HG02588 (cell line): Measurements from ENCODE around the gene SOCS4.
"Not testable (repeated sequence)": the region's sequence is repeated elsewhere in the genome, so short reads cannot be mapped to it uniquely, and the experiment has no call there.

ENCODE experiments used
- ATAC-seq: cut with Tn5 transposase; IDR thresholded peaks from one replicate; pipeline ENCODE4 v1.9.1; 2021; ENCODE audit warnings: mild to moderate bottlenecking, moderate library complexity; ENCODE audit not compliant: unreplicated experiment

Gene SOCS4

DNA sequence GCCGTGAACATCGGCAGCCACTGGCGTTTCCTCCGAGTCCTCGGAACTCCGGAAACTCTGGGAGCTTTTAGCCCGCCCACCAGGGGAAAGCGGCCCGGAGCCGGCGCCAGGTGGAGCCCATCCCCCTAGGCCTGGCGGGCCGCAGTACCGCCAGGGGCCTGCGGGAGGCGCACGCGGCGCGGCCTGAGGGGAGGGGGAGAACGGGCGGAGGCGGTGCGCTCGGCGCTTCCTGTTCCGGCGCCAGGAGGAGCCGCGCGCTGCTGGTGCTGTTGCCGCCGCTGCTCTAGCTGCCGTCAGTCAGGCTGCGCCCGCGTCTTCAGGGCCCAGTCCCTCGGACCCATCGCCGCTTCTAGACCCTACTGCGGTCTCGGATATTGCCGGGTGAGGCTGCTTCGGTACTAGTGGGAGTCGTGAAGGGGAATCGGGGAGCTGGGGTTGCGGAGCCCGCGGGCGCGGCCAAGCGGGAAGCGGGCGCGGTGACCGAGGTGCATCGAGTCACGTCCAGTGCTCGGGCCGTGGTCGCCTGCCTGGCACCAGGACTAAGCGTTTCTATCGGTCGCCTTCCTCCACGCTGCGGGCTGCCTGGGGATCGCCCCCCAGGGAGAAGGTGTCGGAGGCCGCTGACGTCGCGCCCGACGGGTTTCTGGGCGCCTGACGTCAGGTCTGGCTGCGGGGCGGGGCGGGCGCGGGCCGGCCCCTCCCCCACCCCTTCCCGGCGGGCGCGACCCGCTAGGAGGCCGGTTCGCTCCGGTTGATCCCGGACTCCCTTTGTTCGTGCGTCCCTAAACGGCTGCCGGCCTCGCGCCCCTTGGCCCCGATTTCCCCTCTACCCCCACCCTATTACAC is 24.6 kb downstream of the SOCS4 start, which contains the start of gene MAPK1IP1L:
Gene MAPK1IP1L, plus strand, starts transcription at position 225 of the 846 bp plus-strand sequence. CDS start 10,037 bp downstream, outside the sequence.
- ATAC-seq = peak; percentile 84

DNA sequence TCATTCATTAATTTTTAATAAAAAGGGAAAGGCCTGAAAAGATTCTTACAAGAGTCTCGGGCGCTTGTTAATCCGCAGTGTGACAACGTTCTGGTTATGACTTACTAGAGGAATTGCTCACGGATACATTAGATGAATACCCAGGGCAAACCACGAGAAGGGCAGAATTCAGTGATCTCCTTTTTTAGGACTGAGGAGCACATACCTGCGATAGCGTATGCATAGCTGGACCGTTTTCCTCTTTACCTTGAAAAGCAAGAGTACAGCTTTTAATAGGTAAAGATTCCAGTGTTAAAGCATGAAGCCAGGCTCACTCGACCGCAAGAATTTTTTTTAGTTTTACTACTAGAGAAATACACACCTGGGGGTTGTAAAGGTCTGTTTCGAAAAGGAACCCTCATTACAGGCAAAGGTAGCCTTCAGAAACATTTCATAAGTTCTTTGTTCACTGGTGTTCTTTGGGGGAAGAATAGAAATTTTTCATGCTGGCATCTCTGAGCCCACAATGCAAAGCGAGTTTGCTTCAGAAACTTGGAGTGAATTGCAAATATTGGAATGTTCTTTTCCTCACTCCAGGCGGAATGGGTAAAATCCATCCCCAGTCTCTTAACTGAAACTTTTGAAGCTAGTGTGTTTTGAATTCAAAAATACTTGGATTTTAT is 25.4 kb downstream of the SOCS4 start:
- ATAC-seq = peak; percentile 16

DNA sequence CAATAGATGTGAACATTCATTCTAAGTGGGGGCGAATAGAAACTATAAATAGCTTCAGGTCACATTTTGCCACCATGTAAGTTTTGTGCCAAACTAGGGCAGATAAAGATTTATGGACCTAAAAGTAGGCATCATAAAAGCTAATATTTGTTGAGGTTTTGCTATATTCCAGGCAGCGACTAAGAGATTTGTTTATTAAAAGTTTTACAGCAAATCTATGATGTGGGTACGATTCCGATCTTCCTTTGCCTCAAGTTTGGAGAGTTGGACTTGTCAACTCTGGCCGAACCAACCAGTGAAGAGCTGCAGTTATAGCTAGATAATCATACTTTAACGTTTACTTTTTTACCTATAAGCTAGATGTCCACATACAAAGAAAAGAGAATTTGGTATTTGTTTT is 26.0 kb downstream of the SOCS4 start:
- no peak for ATAC-seq

DNA sequence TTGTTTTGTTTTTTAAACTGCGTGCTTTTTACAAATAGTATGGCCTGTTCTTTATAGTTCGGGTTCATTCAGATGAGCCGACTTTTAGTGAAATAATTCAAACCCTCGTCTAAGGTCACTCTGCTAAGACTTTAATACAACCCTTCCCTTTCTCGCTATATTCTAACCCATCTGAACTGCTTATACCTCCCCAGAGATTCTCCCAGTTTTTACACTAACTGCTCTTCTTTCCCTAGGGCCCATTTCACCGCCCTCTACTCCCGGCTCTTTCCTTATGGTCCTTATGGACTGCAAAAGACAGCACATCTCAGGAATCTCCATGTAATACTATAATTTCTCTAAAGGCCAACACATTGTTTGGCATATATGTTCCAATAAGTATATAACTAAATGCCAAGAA is 26.5 kb downstream of the SOCS4 start:
- ATAC-seq = no peak

DNA sequence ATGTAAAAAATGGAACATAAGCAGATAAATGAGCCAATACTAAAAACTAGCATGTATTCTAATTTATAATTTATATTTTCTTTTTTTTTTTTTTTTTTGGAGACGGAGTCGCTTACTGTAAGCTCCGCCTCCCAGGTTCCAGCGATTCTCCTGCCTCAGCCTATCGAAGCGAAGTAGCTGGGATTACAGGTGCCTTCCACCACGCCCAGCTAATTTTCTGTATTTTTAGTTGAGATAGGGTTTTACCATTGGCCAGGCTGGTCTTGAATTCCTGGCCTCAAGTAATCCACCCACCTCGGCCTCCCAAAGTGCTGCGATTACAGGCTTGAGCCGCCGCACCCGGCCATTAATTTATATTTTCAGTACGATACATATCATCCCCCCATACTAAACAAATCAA is 27.1 kb downstream of the SOCS4 start:
- ATAC-seq = no peak

DNA sequence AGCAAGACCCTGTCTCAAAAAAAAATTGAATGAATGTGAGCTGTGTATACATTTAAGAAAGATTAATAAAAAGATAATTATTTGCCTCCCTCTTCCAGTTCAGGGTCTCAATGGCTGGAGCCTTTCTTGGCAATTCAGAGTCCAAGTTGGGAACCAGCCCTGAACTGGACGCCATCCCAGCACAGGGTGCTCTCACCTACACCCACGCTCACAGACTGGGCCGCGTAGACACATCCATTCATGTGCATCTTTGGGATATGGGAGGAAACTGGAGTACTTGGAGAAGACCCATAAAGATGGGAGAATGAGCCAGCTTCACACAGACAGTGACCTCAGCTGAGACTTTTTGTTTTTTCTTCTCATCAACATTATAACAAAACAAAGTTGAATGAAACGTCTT is 30.9 kb downstream of the SOCS4 start:
- ATAC-seq = no peak

DNA sequence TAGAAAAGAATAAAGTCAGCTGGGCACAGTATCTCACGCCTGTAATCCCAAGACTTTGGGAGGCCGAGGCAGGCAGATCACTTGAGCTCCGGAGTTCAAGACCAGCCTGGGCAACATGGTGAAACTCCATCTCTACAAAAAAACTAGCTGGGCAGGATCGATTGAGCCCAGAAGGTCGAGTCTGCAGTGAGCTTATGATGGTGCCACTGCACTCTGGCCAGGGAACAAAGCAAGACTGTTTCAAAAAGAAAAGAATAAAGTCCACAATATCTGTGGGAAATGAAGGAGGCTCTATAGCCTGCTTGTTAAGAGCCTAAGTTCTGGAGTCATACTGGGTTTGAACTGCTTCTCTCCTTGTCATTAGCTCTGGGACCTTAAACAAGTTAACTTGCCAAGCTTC is 32.3 kb downstream of the SOCS4 start:
- no peak for ATAC-seq

DNA sequence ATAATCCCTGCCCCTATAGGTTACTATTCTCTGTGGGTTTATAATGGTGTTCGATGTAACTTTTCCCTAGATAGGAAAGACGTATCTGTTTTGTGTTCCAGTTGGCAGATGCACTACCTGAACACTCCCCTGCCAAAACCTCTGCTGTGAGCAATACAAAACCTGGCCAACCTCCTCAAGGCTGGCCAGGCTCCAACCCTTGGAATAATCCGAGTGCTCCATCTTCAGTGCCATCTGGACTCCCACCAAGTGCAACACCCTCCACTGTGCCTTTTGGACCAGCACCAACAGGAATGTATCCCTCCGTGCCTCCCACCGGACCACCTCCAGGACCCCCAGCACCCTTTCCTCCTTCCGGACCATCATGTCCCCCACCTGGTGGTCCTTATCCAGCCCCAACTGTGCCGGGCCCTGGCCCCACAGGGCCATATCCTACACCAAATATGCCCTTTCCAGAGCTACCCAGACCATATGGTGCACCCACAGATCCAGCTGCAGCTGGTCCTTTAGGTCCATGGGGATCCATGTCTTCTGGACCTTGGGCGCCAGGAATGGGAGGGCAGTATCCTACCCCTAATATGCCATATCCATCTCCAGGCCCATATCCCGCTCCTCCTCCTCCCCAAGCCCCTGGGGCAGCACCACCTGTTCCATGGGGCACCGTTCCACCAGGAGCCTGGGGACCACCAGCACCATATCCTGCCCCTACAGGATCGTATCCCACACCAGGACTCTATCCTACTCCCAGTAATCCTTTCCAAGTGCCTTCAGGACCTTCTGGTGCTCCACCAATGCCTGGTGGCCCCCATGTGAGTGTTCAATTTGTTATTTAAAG is 35.7 kb downstream of the SOCS4 start:
- ATAC-seq = no peak

DNA sequence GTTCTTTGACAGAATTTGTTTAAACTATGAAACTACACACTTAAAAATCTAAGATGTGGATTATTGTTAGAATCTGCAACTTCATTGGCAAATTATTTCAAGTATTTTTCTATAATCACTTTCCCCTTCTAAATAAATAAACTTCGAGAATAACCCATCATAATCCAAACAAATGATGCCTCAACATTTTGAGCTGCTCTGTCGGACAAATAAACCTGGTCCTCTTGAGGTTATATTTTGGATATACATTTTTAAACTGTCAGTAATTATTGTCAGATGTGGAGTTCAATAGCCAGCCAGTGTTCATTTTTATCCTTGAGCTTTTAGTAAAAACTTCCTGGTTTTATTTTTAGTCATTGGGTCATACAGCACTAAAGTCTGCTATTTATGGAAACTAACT is 37.9 kb downstream of the SOCS4 start:
- not testable (repeated sequence) for ATAC-seq

DNA sequence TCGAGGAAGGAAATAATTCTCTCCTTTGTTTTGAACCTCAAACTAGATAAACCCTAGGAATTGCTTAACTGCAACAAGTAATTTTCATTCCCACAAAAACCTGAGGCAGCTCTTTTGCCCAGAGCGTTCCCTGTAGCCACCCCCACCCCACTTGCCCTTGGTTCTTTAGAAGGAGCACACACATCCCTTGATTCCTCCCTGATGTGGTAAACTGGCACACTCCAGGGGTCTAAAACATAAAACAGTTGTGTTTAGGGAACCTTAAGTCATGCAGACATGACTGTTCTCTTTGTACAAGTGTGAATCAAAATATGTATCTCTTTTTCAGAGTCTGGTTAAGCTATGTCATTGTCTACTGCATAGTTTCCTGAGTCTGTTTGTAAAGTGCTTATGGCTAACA is 38.4 kb downstream of the SOCS4 start:
- no peak for ATAC-seq

DNA sequence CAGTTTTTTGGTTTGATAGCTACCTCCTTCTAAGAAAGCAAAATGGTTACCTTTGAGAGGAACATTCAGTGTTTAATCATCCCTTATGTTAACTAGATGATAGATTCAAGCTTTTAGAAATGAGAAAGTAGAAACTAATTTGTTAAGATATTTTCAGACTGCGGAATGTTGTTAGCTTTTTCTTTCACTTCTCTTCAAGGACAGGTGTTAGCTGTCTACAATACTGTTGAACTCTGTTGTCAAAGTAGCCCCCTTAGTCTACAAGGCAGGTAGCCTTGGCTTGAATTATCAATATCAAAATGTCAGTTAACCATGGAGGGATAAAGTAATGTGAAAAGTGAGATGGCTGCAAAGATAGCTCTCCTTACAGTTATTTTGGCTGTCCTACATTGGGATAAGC is 39.2 kb downstream of the SOCS4 start:
- ATAC-seq = no peak

DNA sequence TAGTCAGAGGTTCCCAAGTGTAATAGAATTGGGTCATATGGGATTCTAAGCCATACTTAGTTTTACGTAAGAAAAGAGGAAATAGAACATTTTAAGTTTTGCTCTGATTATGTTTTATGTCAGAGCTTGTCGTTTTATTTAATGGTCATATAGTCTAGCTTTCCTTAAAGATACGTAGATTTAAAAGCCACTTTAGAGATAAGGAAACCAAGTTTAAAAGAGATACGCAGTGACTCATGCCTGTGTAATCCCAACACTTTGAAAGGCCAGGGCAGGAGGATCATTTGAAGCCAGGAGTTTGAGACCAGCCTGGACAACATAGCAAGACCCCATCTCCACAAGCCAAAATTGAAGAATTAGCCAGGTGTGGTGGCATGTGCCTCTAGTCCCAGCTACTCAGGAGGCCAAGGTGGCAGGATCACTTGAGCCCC is 44.0 kb downstream of the SOCS4 start:
- ATAC-seq = no peak

DNA sequence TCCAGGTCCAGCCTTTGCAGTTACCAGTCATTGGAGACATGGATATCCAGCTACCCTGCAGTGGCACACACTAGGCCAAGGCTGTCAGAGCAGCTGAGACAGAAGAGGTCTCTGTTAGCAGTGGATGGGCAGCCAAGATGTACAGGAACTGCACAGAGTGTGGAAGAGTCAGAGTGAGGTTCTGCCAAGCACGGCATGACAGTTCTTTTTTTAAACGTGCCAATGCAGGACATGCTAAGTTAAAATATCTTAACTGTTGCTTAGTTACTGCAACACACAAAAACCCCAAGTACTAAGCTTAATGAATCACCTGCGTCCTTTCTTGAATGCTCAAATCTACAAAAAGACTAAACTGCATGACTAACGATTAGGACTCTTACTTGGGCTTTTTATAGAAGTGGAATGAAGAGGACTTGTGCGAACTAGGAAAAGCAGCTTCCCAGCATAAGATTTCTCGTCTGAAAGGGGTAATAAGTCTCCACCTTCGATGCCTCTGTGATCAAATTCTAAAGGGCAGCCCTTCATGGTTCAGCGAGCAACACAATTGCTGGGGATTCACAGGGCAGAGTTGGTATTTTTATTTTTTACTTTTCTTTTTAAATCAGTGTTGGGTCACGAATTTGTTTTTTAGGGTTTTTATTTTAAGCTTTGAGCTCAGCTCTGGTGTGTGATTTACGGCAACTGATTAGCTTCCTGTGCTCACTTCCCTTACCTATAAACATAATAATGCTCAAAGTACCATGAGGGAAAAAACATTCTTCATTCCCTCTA is 45.0 kb downstream of the SOCS4 start:
- ATAC-seq = peak; percentile 34

DNA sequence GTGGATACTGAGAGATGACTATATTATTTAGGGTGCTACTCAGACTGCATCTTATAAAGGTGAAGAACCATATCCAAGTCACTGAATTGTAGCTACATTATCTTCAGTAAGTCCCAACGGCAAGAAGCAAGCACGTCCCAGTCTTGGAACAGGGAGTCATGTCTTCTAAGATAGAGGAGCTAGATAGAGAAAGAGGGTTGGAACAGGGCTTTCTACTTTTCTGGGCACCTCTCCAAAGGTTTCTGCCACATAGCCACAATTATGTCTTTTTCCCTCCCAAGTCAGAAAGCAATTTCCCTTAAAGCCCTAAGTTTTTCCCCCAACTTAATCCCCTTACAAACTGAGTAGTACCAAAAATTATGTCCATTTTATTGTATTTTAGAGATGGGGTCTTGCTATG is 46.8 kb downstream of the SOCS4 start:
- ATAC-seq = no peak

DNA sequence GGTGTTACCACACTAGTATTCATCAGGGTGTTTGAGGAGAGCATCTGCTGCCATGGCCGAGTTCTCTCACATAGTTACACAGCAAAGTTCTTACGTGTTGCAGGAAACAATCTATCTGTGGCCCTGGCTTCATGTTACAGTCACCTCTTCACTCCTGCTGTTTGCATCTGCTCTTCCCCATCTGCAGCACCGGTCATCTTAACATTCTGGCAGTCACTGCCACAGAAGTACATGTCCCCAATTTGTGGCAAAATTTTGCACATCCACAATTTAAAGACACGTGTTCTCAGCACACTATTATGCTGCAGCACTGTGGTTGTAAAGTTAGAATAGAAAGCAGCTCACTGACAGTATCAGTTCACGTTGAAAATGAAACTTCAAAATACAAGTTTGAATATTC is 47.6 kb downstream of the SOCS4 start:
- ATAC-seq = peak; percentile 48

DNA sequence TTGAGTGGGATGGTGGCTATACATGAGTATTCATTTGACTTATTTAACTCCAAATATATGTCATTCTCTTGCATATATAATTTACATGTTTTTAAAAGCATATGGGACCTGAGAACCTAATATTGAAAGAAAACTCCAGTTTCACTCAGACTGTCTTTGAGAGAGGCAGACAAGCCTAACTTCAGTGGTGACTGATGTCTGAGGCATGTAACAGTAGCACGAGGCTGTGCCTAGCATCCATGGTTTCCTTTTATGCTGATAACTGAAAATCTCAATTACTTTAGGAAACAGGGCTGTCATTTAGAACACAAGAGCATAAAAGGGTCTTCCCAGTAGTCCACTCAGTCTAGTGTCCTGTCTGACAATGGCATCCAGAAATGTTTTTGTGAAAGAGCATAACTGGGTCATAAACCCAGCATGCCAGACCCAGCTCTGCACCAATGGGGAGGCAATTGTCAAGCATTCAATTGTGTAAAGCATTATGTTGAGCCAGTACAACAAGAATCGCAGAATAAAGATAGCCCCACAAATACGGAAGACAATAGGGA is 48.7 kb downstream of the SOCS4 start:
- no peak for ATAC-seq

DNA sequence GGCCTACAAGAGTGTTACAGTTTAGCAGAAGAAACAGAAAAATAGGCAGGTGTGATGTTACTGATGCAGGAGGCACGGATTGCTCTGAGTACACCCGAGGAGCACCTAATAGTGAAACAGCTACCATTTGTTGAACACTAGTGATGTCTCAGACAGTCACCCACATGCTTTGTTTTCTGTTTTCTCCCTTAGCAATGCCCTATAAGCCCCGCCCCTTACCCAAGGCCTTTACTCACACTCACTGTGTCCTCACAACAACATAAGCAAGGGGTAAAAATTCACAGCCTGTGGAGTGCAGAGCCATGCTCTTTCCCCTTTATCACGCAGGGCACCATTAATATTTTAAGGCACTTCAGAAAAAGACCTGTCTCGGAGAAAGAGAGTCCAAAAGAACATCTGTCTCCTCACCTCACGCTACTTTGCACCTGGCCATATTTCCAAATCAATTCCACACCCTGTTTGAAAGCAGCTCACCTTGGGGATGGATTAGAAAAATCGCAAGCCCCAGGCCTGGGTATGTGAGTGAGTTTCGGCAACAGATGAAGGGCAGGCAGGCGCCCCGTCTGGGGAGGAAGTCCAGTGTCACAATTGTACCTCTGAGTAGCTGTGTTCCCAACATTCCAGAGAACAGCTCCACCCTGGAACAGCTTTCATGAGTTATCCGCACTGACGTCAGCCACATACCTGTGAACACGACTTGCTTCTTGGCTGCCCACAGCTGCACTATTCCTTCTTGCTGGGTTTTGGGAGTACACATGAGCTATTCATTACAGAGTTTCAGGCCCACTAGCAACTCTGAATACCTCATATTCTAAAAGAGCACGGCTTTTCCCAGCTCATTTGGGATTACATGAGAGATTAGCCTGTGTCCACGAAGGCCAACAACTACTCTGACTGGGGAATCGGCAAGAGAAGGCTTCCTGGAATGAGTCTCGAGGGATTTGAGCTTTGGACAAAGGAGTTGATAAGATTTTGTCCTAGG is 50.4 kb downstream of the SOCS4 start:
- ATAC-seq = no peak

DNA sequence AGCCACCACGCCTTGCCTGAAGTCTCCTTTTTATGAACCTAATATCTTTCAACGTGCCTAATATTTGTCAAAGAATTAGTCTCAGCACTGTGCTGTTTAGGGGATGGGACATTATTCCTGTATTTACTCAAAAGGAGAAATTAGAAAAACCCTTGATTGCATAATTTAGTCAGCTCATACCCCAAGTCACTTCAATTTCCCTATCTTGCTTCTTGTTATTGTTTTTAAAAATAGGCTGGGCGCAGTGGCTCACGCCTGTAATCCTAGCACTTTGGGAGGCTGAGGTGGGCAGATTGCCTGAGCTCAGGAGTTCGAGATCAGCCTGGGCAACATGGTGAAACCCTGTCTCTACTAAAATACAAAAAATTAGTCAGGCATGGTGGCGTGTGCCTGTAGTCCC is 52.9 kb downstream of the SOCS4 start:
- not testable (repeated sequence) for ATAC-seq

DNA sequence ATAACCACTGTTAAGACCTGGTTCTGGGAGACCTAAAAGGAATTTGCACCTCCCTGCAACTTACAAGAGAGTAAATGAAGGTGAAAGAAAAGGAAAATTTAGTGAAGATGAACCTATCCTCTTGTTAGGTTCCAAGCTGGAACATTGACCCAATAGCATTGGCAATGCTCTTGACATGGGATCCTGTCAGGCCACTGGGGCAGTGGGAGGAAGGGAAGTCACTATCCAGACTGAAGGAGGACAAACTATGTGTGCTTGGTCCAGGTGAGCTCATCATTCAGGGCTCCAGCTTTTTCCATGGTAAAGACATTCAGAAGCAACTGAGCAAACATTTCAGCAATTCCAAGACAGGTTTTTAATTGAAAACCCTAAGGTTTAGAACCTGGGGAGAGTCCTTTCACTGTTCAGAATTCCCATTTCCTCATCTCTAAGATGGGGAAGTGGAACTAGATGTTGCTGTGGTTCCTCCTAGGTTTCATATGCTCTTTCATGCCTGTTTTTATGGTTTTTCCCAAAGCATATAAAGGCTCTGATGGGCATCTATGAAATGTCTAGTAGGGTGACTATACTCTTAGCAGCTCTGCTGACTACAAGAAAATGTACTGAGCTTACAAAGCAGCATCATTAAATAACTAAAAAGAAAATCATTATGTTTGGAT is 57.5 kb downstream of the SOCS4 start:
- ATAC-seq = no peak
